Panc1 (cell line): ENCODE results near the gene WDR64.

Experiments
- POLR2AphosphoS5 ChIP-seq: IDR thresholded peaks from 2 replicates; pipeline ENCODE4 v1.6.1; 2012; ENCODE audit warnings: mild to moderate bottlenecking, low read depth, low read length, moderate library complexity
- SIN3A ChIP-seq: IDR thresholded peaks from 2 replicates; pipeline ENCODE4 v1.6.1; 2012; ENCODE audit warnings: low read depth, mild to moderate bottlenecking, low read length, moderate library complexity, borderline replicate concordance; ENCODE audit not compliant: insufficient read depth
- TF ChIP-seq, protein P1 (sequence below): fragments of 450-650 bp; IDR thresholded peaks from 2 replicates; pipeline ENCODE4 v1.5.1; 2017; ENCODE audit warnings: mild to moderate bottlenecking

- TF ChIP-seq, protein P1, sequence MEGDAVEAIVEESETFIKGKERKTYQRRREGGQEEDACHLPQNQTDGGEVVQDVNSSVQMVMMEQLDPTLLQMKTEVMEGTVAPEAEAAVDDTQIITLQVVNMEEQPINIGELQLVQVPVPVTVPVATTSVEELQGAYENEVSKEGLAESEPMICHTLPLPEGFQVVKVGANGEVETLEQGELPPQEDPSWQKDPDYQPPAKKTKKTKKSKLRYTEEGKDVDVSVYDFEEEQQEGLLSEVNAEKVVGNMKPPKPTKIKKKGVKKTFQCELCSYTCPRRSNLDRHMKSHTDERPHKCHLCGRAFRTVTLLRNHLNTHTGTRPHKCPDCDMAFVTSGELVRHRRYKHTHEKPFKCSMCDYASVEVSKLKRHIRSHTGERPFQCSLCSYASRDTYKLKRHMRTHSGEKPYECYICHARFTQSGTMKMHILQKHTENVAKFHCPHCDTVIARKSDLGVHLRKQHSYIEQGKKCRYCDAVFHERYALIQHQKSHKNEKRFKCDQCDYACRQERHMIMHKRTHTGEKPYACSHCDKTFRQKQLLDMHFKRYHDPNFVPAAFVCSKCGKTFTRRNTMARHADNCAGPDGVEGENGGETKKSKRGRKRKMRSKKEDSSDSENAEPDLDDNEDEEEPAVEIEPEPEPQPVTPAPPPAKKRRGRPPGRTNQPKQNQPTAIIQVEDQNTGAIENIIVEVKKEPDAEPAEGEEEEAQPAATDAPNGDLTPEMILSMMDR, result no peak
- TF ChIP-seq SIN3A (no peak), POLR2AphosphoS5 (no peak)
These were observed 62.5 kb downstream of the WDR64 start for GRCh38 chr1:241714321-241715218.
